NCI-H69 (cell line): ENCODE measurements around the gene LYSMD2.

Source experiments
- DNase-seq: peaks from one replicate; lab custom pipeline; 2025; lab: John Stamatoyannopoulos, UW

The LYSMD2 gene

DNA sequence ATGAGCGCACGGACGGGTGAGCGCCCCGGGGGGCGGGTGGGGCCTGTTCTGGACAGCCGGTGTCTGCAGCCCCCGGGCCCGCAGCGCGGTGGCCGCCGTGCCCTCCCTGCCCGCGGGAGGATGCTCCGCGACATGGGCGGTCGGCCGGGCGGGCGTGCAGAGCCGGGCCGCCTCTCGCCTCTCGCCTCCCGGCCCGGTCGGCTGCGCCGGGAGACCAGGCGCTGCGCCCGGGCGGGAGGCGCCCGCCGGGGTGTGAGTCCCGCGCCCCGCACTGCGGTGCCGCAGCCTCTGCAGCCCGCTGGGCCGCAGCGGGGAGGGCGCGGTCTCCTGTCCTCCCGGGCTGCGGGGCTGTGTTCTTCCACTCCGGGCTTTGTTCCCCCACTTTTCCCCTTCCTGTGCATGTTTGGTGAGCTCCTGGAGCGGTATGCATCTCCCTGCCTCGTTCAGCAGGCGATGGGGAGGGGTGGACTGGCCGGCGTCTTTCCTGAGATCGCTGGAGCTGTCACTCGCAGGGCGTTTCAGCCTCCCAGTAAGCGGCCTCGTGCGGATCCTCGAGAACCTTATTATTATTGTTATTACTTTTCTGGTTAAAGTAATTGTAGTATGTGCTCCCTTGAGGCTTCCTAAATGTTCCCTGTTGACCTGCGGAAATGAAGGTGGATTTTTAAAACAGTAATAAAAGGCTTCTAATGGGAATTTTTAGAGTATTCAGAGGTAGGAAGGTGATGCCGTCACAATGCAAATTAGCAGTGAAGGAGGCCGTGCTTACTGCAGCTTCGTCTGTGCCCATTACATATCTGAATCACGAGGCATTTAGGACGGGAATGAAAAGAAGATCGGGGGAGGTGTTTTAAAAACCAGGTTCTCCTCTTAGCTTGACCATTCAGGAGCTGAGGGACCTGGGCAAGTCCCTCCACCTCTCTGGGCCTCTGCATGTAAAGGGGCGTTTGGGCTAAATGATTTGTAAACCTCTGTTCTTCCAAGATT lies 14.5 kb upstream of the LYSMD2 start:
- peak; percentile 79 for DNase-seq

GRCh38 chr15:51750792-51751696 lies 13.6 kb upstream of the LYSMD2 start, which contains the start of gene TMOD2:
TMOD2 (plus strand) TSS chr15:51751597; CDS start chr15:51766442, 14,845 bp downstream.
- DNase-seq = peak; percentile 93

DNA sequence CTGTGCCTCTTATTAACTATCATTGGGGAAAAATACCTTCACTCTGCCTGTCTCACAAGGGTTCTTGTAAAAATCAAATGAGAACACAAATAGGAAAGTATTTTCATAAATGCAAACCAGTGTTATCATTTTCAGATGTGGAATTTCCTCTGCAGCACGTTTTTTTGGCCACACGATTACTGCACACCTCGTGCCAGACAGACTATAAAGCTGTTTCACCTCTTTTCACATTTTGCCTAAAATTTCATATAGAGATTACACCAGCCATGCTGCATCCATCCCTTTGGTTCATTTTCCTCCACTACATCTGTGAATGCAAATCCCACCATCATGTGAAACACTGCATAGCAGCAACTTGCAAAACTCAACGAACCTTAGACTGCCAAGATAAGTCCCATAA lies 12.7 kb upstream of the LYSMD2 start:
- no peak for DNase-seq

- no peak for DNase-seq
These were observed 11.9 kb upstream of the LYSMD2 start for GRCh38 chr15:51749307-51749706.

DNA sequence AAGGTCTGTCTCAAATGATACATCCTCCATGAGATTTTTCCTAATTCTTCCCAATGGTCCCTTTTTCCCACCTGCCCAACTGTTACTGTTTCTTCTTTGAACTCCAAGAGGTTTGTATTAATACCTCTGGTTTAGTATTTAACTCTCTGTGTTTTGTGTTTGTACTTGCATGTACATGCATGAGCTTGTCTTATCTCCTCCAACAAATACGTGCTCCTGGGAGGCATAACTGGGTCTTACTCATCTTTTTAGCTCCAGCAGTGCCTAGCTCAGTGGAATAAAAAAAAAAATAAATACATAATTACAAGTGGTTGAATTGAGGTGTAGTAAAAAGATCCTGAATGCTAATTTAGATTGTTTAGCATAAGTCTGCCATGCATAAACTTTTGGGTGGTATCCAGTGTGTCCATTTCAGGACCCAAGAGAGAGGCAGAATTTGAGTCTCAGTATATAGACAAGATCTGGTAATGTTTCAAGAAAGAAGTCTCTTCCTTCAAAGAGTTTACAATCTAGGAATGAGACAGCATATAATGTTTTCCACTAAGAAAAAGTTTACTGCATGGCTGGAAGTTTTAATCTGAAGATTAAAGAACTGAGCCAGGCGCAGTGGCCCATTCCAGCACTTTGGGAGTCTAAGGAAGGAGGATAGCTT lies 1.7 kb upstream of the LYSMD2 start:
- DNase-seq = peak; percentile 15

DNA sequence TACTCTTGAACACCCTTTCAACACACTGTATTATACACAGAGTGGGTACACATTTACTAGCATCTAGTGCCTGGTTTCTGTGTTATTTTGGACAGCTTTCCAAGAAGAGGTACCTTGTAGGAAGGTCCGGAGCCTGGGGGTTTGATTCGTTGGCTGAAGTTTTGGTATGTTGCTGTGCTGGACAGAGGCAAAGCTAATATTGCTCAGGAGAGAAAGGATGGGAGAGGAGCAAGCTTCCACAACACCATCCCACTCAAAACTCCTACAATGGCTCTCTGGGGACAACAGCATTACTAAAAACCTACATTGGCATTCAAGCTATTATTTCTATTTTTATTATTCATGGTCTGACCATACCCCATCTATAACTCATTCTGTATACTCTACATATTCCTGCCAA lies 1.1 kb upstream of the LYSMD2 start:
- DNase-seq = no peak

GRCh38 chr15:51736751-51737521 lies 519 bp downstream of the LYSMD2 start:
- DNase-seq = peak; percentile 88

- DNase-seq = peak; percentile 60
These were observed 1.4 kb downstream of the LYSMD2 start for GRCh38 chr15:51736069-51736468.

- DNase-seq = peak; percentile 38
These were observed 2.0 kb downstream of the LYSMD2 start for GRCh38 chr15:51735228-51736010.

DNA sequence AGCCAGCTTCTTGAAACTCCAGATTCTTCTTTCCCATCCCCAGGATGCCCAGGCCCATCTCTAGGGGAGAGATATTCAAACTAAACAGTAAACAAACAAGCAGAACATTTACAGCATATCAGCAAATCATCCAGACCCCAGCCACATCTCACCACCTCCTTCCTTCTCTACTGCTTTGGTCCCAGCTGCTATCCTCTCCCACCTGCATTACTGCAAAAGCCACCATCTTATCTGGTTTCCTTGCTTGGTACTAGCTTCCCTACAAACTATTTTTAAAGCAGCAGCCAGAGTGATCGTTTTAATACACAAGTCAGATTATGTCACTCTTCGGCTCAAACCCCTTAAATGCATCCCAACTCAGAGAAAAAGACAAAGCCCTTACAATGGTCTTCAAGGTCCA lies 4.8 kb downstream of the LYSMD2 start:
- DNase-seq = no peak

- no peak for DNase-seq
These were observed 5.7 kb downstream of the LYSMD2 start for GRCh38 chr15:51731549-51732267.

- peak; percentile 54 for DNase-seq
These were observed 10.1 kb downstream of the LYSMD2 start for GRCh38 chr15:51727141-51727897.

- peak; percentile 97 for DNase-seq
These were observed 11.0 kb downstream of the LYSMD2 start for GRCh38 chr15:51726302-51727073.

DNA sequence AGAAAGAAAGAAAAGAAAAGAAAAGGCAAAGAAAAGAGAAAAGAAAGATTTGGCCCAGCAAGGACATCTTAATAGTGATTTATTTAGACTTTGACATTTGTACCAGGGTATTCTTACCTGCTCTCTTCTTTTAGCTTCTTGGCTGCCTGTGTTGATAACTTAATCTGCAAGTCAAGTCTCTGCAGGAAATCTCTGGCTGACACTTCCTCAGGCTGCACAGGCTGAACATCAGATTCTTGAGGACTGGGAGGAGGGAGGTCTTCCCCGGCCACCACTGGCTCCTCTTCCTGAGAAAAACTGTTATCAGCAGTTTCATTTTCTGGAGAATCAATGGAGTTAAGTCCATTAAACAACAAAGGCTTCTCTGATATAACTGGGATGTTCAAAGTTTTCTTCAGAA lies 12.8 kb downstream of the LYSMD2 start:
- no peak for DNase-seq

GRCh38 chr15:51724199-51724598 lies 13.3 kb downstream of the LYSMD2 start:
- no peak for DNase-seq

DNA sequence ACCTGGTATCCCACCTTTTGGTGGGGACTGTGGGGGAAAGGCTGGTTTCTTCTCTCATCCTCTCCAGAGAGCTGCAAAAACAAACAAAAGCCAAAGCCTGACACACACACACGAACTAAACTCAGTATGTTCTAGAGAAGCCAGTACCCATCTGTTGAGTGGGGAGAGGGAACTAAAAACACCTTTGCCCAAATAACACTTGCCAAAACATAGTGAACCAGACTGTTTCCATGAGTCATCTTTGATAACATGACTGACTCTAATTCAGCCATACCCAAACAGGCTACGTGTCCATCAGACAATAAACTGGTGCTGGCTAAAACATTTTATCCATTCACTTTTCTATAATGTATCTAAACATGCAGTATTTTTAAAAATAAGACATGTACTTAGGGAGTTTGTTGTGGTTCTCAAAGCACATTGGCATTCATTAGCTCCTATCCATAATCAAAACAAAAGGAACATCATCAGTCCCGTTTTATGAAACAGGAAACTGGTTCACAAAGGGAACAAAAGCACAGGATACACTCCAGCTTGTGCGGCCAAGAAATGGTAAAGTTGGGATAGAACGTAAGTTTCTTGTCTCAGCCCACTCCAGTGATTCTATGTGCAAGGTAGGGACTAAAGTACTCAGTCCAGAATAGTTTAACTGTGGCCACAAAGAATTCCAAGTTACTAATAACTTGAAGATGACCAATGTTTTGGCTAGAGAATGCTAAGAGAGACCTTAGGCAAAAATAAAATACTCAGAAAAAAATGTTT lies 16.1 kb downstream of the LYSMD2 start:
- no peak for DNase-seq

DNA sequence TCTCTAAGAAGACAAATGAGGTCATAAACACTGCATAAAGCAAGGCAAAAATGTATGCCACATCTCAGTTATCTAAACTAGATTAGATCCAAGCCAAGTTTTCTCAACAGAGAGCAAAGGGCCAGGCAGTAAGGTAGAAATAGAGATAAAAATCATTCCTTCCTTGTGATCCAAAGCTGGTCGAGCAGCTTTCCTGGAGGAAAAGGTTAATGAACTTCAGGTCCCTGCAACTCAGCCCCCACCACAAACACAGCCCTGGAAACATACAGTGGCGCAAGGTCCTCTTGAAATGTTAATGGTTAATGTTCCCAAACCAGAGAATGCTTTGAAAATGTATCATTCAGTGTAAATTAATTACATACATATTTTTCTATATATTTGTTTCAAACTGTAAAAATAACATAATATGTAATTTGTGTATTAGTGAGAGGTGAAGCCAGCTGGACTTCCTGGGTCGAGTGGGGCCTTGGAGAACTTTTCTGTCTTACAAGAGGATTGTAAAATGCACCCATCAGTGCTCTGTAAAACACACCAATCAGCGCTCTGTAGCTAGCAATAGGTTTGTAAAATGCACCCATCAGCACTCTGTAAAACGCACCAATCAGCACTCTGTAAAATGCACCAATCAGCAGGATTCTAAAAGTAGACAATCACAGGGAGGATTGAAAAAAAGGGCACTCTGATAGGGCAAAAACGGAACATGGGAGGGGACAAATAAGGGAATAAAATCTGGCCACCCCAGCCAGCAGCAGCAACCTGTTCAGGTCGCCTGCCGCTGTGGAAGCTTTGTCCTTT lies 17.1 kb downstream of the LYSMD2 start:
- DNase-seq = no peak
